DMS79 treated with DMSO at 0.1 percent for 48 hours (cell line): ENCODE data around the gene CTNND2.
"Not testable (repeated sequence)": the region's sequence is repeated elsewhere in the genome, so short reads cannot be mapped to it uniquely, and the experiment has no call there.

ENCODE experiments used
- DNase-seq: peaks from one replicate; lab custom pipeline; 2025; lab: John Stamatoyannopoulos, UW

The CTNND2 gene

GRCh38 chr5:11030671-11031070 lies 873.6 kb downstream of the CTNND2 start:
- no peak for DNase-seq

- no peak for DNase-seq
Observed at GRCh38 chr5:11027660-11028059, 876.6 kb downstream of the CTNND2 start.

- DNase-seq = no peak
Observed at GRCh38 chr5:11026543-11026942, 877.7 kb downstream of the CTNND2 start.

DNA sequence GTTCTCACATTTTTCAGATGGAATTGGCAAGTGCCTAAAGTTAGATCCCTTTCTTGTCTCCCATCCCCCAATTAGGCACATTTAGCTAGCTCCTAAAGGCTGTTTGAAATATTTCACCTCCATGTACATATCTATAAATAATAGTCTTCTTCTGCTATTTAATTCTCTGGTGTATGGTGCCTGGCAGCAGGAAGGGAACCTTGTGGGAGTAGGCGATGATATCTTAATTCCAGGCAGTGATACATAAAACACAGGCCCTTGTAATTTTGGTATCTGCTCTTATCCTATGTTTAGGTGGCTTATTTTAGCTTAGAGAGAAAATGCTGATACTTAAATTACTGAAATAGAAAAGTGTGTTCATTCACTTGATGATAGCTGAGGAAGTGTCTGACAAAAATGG lies 880.3 kb downstream of the CTNND2 start:
- DNase-seq = no peak

- DNase-seq = no peak
Observed at GRCh38 chr5:11013793-11014192, 890.5 kb downstream of the CTNND2 start.

DNA sequence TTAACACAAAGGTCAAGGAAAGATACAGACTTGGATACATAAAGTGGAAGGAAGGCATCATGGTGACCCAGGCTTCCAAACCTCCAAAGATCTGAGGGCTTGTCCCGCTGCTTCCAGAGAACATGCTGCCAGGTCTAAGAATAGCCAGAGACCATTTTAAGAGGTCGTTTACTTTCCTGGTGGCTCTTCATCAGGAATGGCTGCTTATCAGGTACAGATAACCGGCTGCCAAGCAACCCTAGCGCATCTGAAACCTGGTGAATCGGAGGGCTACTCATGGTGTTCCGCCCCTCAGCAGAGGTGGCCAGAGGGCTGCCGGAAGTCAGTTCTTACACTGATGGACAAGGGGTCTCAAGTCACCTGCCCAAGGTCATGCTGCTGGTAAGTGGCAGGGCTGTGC lies 892.0 kb downstream of the CTNND2 start:
- DNase-seq = no peak

DNA sequence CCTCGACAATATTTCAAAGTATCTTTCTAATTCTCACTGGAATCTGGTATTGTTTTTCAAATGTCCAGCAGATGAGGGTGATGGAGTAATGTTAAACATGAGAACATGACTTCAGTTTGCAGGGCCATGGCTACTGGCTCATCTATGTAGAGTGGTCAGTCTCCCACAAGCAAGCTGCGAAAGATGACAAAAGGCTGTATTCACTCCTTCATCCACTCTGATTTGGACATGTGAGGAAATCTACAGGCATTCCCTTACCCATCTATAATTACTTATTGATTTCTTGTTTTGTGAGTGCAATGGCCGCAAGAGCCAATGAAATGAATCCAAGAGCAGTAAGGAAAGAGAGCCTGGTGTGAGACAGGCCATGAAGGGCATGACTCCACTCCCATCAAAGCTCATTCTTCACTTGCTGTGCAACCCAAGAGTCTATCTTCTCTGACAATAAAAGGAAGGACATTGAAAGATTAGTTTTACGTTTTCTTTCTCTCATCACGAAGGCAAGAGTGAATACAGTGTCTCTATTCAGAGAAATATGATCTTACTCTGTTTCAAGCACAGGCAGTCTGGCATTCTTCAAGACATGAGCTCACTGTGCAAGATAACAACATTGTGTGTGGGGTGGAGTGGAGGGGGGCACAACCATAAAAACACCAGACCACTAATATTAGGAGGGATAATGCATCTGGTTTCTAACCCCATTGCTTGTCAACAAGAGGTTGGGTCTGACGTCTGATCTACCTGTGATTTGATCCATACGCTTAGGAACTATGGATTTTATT lies 893.6 kb downstream of the CTNND2 start:
- no peak for DNase-seq

DNA sequence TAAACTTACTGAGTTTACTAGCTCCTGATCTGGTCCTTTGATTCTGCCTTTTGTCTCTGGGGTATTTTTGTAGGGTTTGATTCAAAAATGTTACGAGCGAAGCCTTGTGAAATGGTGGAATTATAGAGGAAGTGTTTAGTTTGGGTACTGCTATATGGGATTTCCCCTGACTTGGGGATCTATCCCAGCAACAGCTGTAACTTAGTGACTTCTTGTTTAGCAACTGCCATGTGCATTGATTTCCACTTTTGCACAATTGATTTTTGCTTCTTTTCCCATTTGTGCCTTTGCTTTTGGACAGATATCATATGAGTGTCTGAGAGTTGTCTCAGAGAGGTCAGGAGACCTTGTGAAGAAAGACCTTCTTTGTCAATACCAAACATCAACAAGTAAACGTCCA lies 894.7 kb downstream of the CTNND2 start:
- no peak for DNase-seq

DNA sequence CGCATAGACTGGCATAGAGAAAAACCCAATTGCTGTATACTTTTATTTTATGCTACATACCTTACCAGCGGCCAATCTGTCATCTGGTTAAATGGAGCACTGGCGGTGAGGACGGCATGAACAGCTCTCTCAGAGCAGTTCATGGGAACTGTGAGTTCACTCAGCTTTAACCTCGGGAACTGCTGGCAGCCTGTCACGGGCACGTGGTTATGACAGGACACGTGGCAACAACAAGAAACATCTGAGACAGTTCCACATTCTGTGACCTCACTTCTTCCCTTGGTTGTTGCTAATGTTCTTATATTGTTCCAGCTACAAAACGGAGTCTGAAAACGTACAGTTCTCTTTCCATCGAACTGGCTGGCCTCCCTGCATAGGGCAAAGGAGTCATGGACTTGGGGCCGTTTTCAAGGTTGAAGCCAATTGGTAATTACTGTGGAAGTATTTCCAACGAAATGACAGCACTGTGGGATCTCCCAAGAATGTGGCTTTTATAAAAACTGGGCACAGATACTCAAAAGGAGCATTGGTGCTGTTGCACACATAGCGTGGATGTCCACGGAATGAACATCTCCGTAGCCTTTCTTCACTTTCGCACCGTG lies 896.9 kb downstream of the CTNND2 start:
- DNase-seq = no peak

GRCh38 chr5:11004523-11004922 lies 899.7 kb downstream of the CTNND2 start:
- not testable (repeated sequence) for DNase-seq

GRCh38 chr5:11000515-11001353 lies 903.5 kb downstream of the CTNND2 start:
- no peak for DNase-seq

DNA sequence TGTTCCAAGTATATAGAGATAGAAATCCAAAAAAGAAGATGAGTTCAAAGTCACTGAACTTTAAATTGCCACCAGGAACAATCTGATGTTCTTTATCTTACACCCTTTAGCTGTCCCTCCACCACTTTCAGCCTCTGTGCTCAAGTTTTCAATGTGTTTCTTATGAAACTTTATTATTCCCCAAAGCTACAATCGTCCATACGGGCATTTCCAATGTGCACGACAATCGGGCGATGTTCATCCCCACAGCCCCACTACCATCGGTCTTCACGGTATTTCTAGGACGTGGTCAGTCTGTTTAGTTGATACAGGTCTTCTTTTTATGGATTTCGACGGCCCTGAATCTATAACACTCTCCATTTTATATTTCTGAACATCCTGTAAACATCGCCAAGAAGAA lies 904.5 kb downstream of the CTNND2 start:
- DNase-seq = no peak

DNA sequence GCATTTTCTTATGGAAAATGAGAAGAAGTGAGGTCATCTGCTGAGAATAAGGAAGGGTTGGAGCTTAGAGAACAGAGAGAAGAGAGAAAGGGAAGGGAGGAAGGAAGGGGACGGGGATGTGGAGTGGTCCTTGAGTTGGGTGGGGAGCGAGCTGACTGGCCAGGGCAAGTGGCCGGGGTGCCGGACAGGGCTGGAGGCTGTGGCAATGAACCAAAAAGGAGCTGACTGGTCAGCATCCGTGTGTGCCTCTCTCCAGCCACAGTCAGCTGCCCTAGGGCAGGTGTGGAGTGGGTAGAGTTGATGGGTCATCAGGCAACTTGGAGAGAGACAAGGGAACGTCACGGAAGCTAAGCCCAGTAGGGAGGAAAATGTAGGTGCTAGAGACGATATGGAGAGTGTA lies 908.4 kb downstream of the CTNND2 start:
- no peak for DNase-seq

DNA sequence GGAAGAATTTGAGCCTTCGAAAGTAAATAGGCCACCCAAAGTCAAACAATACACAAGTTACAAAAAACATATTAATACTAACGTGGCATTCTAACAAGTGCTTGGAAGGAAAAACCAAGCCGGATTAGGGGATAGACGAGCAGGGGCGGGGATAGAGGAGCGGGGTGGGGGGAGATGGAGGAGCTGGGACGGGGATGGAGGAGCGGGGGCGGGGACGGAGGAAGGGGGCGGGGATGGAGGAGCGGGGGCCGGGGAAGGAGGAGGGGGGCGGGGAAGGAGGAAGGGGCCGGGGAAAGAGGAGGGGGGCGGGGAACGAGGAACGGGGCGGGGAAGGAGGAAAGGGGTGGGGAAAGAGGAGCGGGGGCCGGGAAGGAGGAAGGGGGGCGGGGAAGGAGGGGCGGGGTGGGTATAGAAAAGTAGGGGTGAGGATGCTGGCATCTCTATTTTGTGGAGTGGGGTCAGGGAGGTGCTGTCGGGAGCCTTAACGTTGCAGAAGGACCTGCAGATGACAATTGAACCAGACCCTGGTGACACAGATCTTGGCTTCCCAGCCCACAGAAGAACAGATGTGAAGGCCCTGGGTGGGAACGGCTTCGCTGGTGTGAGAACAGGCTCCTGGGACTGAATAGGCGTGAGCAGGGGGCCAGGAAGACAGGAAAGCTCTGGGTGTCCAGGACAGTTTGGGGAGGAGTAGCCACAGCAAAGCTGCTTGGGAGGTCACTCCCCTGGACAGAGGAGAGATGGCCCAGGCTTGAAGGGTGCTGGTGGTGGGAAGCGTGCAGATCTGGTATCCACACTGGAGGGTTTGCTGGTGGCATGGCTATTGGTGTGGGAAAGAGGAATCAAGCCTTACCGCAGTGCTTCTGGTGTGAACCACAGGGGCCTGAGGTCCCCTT lies 909.9 kb downstream of the CTNND2 start:
- no peak for DNase-seq

- DNase-seq = no peak
Observed at GRCh38 chr5:10990634-10991033, 913.6 kb downstream of the CTNND2 start.

DNA sequence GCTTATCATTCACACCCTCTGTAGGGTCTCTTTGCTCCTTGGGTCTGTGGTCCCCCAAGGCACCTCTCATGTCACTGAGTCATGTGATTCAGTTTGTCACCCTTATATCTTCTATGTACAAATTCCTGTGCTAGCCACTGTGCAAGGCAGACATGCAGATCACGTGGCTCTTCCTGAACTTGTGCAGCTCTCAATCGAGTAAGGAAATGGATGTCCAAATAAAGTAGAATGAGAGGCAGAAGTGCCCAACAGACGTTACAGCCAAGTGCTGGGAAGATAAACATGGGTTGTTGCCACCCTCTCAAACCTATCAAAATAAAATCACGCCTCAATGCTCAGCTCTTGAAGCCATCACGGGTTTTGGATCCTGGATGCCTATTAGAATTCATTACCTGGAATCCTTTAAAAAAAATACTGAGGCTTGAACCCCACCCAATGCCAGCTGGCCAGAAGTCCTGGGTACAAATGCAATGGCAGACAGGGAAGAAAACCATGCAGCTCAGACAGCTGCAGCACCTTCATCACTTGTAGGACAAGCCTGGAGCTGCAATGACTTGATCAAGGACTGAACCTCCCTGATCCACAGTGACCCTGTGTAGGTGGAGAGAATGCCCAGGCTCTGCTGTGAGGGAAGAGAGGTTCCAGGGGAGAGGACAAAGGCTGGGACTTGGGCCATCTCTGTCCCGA lies 914.5 kb downstream of the CTNND2 start:
- DNase-seq = no peak

DNA sequence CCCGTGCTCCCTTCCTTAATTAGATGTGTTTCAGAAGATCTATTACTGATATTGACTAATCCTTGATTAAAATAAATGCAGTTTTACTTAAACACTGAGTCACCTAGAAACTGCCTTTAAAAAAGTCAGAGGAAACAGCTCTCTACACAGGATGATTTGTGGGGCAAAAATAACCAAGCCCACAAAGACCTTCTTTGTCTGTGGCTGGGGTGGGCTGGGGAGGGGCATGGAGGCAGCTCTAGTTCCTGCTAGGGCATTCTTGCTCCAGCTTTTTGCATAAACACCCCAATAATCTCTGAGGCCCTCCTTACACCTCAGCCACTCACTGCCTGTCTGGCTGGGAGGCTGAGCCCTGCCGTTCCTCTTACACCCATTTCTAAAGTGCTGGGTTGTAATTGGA lies 915.6 kb downstream of the CTNND2 start:
- DNase-seq = no peak

DNA sequence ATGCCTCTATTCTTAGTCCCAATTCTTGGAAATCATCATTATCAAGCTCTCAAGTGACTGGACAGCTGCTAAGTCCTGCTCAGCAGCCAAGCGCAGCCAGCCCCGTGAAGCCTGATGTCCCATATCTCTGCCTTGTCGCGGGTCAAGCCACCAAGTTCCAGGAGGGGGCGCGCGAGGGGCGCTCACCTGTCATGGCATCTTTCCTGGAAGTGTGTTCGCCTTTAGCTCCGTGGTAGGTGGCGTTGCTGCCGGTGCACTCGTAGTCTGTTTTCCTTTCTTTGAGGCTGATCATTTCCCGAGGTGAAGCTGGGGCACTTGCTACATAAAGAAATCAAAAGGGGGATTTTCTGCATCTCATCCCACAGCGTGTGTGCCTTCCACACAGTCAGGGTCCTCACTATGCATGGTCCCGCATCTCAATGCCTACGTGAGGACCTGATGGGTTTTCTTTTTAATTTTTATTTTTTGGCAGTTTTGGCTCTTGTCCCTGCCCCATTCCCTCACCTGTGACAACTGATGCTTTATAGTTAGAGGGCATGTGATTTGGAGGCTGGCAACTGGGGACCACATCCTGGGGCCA lies 916.2 kb downstream of the CTNND2 start:
- DNase-seq = no peak

DNA sequence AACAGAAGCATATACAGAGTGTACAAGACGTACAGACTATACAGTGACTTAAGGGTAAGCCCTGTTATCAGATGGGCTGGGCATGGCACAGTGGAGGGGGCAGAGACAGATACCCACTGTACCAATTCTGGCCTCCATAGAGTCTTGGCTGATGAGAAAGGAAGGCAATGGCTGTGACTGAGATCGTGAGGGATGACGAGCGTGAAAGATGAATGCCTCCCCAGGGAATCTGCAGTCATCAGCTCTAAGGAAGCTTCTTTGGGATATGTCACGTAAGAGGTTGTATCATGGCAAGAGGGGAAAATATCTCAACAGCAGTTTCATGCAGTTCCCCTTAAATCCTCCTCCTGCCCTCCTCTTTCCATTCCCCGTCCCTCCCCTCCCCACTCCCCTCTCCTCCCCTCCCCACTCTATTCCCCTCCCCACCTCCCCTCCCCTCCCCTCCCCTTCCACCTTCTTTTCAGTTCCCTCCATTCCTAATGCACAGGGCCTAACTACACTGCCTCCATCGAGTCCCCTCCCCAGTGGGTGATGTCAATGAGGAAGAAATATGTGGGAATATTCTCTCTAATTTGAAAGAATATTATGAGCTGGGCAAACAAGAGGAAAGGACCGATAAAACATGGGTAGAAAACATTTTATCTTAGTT lies 916.8 kb downstream of the CTNND2 start:
- no peak for DNase-seq

DNA sequence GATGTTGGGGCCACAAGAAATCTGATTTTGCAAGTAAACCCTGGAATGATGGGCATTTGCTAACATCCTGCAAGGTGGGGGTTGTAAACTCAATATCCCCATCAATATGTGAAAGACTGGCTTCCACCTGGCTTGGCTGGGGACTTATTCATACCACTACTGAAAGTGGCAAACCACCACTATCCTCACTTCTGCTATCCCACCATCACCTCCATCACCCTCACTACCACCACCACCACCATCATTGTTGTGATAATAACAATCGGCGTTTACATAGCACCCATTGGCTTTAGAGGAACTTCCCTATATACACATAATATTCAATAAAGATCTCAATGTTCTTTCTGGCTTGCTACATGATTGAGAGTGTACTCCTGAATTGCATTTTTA lies 918.5 kb downstream of the CTNND2 start:
- no peak for DNase-seq
